Left ventricle myocardium inferior (tissue), 1 donor: ENCODE measurements around the gene STK32B. TPM values are rescaled to one million over a fixed set of nuclear protein-coding genes. Genes with fewer than 3 reads are reported as not detected.

Experiments used
- DNase-seq: peaks from one replicate; pipeline ENCODE4 v3.0.0-alpha.2; 2020
- H3K27ac ChIP-seq: fragments of 200-600 bp; replicated peaks from 2 replicates; pipeline ENCODE4 v1.8.0; 2021
- H3K27me3 ChIP-seq: fragments of 200-600 bp; 2 replicates; pipeline ENCODE4 v1.8.0; 2021; ENCODE audit warnings: low read depth
- H3K36me3 ChIP-seq: fragments of 200-600 bp; 2 replicates; pipeline ENCODE4 v1.8.0; 2021
- H3K4me1 ChIP-seq: fragments of 200-600 bp; 2 replicates; pipeline ENCODE4 v1.8.0; 2021
- H3K4me3 ChIP-seq: fragments of 200-600 bp; 2 replicates; pipeline ENCODE4 v1.8.0; 2021; ENCODE audit warnings: mild to moderate bottlenecking, moderate library complexity
- H3K9me3 ChIP-seq: fragments of 200-600 bp; replicated peaks from 2 replicates; pipeline ENCODE4 v1.8.0; 2021
- CTCF ChIP-seq: fragments of 200-600 bp; IDR thresholded peaks from 2 replicates; pipeline ENCODE4 v1.8.0; 2021; ENCODE audit warnings: antibody characterized with exemption, mild to moderate bottlenecking, borderline replicate concordance
- intact Hi-C: fragments of 100-400 bp; cut with micrococcal nuclease; formaldehyde crosslinking; loops from one replicate; pipeline ENCODE4 v1.11.0; 2022
- total RNA-seq: library from RNA; stranded (reverse); fragmentation: NEBNext Ultra II Directional; extraction: Animal tissue kit (Norgen Biotek cat#: 25700); gene quantifications from one replicate; pipeline ENCODE4 v1.2.1, GENCODE V29; 2021
- donor health status: DM: no; HTN: yes; CAD: no; lungs with severe emphysema.

Gene STK32B
- total RNA-seq, 1 donor from 2014 or later, result 0.55 TPM

DNA sequence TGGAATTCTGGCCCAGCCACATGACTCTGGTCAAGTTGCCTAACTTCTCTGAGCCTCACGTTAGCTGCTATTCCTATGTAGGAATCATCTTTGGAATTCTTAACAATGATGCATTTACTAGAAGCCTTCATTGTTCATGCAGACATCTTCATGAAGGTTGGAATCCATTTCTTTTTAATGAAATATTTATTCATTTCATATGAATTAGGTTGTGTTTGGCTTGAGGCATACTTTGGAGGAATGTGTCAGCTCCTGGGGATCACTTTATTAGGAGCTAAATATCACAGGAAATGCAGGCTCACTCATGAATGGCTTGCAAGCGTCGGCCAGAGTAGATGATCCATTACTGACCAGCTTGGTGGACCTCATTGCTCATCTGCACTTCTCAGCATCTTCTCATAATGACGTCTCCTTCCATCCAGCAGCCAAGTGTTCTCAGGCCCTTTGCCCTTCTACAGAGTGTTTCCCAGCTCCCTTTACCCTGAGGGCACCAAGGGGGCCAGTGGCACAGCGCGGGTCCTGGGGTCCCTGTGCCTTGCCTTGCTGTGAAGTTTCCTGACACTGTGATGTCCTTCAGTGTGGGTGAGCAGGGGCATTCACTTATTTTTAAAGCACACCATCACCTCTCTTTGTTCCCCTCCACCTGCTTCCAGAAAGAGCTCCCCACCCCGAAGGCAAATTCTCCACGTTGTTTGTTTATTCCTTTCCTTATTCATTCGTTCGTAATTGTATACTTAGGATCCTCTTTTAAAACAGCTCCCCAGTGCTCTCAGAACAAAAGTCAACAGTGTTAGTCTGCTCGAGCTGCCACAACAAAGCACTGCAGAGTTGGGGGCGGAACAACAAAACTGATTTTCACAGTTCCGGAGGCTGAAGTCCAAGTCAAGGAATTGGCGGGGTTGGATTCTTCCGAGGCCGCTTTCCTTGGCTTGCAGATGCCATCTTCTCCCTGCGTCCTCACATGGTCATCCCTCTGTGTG lies 106.8 kb downstream of the STK32B start:
- H3K4me1 ChIP-seq, result no peaks in the 10 kb centered on the region
- no peaks in the 10 kb centered on the region for H3K36me3 ChIP-seq
- DNase-seq, result no peak
- H3K9me3 ChIP-seq, result no peaks in the 10 kb centered on the region
- no peak overlapping the region for H3K27ac ChIP-seq
- no peak for TF ChIP-seq CTCF
- H3K4me3 ChIP-seq, result no peak overlapping the region
- intact Hi-C loops, result no loop called here
- H3K27me3 ChIP-seq, result peaks cover 55% of the 10 kb centered on the region

DNA sequence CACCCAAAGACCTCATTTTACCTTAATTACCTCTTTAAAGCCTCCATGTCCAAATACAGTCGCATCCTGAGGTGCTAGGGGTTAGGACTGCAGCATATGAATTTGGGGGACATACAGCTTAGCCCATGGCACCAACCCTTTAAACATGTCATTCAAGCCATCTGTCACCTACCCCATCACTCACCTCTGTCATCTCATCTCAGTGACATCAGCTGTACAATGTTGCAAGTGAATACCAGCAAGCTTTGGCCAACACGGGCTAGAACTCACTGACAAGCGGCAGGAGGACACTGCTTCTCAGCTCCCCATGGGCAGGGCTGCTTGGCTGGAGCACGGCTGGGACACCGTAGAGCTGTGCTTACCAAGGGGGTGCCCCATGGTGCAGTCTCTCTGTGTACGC lies 107.5 kb downstream of the STK32B start:
- no peaks in the 10 kb centered on the region for H3K36me3 ChIP-seq
- intact Hi-C loops, result no loop called here
- DNase-seq, result no peak
- H3K9me3 ChIP-seq, result no peaks in the 10 kb centered on the region
- no peaks in the 10 kb centered on the region for H3K4me1 ChIP-seq
- H3K4me3 ChIP-seq, result no peak overlapping the region
- no peak for TF ChIP-seq CTCF
- H3K27me3 ChIP-seq, result peaks cover 55% of the 10 kb centered on the region
- no peak overlapping the region for H3K27ac ChIP-seq

DNA sequence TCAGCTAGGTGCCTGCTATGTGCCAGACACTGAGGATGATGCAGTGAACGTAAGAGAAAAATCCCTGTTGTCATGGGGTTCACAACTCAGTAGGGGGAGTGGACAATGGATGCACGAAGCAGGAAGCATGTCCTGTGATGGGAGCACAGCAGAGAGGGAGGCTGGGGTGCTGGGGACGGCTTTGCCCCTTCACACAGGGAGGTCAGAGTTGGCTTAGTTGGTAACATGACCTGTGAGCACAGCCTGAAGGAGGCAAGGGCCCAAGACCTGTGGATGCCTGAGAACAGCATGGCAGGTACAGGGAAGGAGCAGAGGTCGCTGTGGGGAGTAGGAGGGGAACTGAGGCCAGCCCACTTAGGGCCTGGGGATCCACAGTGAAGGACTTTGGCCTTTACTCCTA lies 109.4 kb downstream of the STK32B start:
- H3K4me1 ChIP-seq, result no peaks in the 10 kb centered on the region
- intact Hi-C loops, result no loop called here
- no peak for TF ChIP-seq CTCF
- no peak for DNase-seq
- H3K36me3 ChIP-seq, result no peaks in the 10 kb centered on the region
- peaks cover 60% of the 10 kb centered on the region for H3K27me3 ChIP-seq
- H3K4me3 ChIP-seq, result no peak overlapping the region
- no peaks in the 10 kb centered on the region for H3K9me3 ChIP-seq
- H3K27ac ChIP-seq, result no peak overlapping the region

DNA sequence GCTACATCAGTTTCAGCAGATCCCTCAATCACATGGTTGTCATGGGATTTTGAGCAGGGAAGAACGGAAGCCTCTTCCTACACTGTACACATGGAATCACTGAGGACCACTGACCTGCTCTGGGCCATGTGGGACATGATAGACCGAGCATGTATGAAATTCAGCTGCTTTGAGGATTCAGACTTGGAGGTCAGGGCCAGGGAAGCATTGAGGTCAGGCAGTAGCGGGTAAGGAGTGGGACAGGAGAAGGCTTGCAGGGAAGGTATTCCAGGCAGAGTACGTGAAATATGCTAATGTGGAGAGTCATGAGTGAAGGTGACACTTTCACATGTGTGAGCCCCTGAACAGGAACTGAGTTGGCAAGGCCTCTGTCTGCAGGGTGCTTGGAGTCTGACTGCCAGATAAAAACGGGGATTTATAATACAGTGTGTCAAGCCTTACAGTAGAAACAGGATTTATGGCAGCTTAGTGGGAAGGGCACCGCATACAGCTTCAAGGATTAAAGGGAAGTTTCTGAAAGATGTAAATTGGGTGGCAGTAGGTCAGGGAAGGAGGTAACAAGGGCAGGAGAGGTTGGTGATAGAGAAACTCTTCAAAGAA lies 111.7 kb downstream of the STK32B start:
- intact Hi-C loops, result no loop called here
- H3K27ac ChIP-seq, result no peak overlapping the region
- H3K36me3 ChIP-seq, result no peaks in the 10 kb centered on the region
- H3K9me3 ChIP-seq, result peaks cover 6% of the 10 kb centered on the region
- no peak for DNase-seq
- no peaks in the 10 kb centered on the region for H3K4me1 ChIP-seq
- TF ChIP-seq CTCF, result no peak
- H3K27me3 ChIP-seq, result peaks cover 65% of the 10 kb centered on the region
- H3K4me3 ChIP-seq, result no peak overlapping the region

DNA sequence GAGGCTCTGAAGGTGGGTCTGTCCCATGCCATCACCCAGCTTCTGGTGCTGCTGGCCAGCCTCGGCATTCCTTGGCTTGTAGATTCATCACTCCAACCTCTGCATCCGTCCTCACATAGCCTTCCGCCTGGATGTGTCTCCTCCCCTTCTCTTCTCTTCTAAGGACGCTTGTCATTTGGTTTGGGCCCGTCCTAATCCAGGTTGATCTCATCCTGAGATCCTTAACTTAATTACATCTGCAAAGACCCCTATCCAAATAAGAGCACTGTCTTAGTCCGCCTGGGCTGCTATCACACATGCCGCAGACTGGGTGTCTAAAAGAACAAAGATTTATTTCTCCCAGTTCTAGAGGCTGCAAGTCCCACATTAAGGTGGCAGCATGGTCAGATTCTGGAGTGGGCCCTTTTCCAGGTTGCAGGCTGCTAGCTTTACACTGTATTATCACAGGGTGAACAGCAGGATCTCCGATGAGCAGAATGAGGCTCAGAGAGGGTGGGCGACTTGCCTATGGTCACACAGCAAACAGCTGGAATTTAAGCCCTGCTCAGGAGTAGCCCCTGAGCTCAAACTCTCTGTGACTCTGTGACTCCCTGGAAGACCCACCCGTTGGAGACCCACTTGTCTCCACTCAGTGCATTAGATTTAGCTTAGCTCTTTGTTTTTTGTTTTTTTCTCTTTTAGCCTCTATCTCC lies 113.1 kb downstream of the STK32B start:
- H3K4me1 ChIP-seq, result no peaks in the 10 kb centered on the region
- intact Hi-C loops, result no loop called here
- no peaks in the 10 kb centered on the region for H3K36me3 ChIP-seq
- H3K27me3 ChIP-seq, result peaks cover 54% of the 10 kb centered on the region
- no peak overlapping the region for H3K27ac ChIP-seq
- no peak overlapping the region for H3K4me3 ChIP-seq
- H3K9me3 ChIP-seq, result peaks cover 11% of the 10 kb centered on the region
- DNase-seq, result no peak
- TF ChIP-seq CTCF, result no peak
